Measurements from ENCODE around the gene CYP4F11.
"Not testable (repeated sequence)": the region's sequence is repeated elsewhere in the genome, so short reads cannot be mapped to it uniquely, and the experiment has no call there.

Gene CYP4F11

GRCh38 chr19:15900032-15900431 is 34.3 kb downstream of the CYP4F11 start:
- not testable (repeated sequence) for H3K4me1 ChIP-seq (ENCODE audit: control insufficient read depth, insufficient read depth, low read length); DNase-seq (ENCODE audit: low read depth, low spot score); H3K9me3 ChIP-seq (ENCODE audit: control insufficient read depth, insufficient read depth, low read length); H3K4me3 ChIP-seq (ENCODE audit: low read length); H3K36me3 ChIP-seq (ENCODE audit: control insufficient read depth, insufficient read depth, low read length); H3K27me3 ChIP-seq (ENCODE audit: control insufficient read depth, insufficient read depth, low read length); H3K27ac ChIP-seq (ENCODE audit: low read length)
- WGBS (ENCODE audit: insufficient coverage, insufficient read length) = no CpG with 5 or more reads among the region's 15 CpGs

DNA sequence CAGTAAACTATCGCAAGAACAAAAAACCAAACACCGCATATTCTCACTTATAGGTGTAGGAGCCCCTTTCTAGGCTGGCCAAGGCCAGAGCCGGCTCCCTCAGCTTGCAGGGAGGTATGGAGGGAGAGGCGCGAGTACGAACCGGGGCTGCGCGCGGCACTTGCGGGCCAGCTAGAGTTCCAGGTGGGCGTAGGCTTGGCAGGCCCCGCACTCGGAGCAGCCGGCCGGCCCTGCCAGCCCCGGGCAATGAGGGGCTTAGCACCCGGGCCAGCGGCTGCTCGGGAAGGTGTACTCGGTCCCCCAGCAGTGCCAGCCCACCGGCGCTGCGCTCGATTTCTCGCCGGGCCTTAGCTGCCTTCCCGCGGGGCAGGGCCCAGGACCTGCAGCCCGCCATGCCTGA is 34.8 kb downstream of the CYP4F11 start:
- DNase-seq (ENCODE audit: low read depth, low spot score); H3K27ac ChIP-seq (ENCODE audit: low read length); H3K4me1 ChIP-seq (ENCODE audit: control insufficient read depth, insufficient read depth, low read length); H3K36me3 ChIP-seq (ENCODE audit: control insufficient read depth, insufficient read depth, low read length); H3K27me3 ChIP-seq (ENCODE audit: control insufficient read depth, insufficient read depth, low read length); H3K4me3 ChIP-seq (ENCODE audit: low read length); H3K9me3 ChIP-seq (ENCODE audit: control insufficient read depth, insufficient read depth, low read length): not testable (repeated sequence)
- no CpG with 5 or more reads among the region's 30 CpGs for WGBS (ENCODE audit: insufficient coverage, insufficient read length)

GRCh38 chr19:15897738-15898276 is 36.5 kb downstream of the CYP4F11 start, which contains the start of gene CYP4F2:
TSS of gene CYP4F2 (minus strand) at chr19:15898074. CDS start at chr19:15897611, 463 bp downstream.
- Histone ChIP-seq H3K4me3 (ENCODE audit: low read length) (no peak within 1 kb of the TSS), H3K36me3 (ENCODE audit: control insufficient read depth, insufficient read depth, low read length) (no peaks in the 10 kb centered on the region), H3K4me1 (ENCODE audit: control insufficient read depth, insufficient read depth, low read length) (no peaks in the 10 kb centered on the region), H3K27ac (ENCODE audit: low read length) (no peak within 1 kb of the TSS), H3K27me3 (ENCODE audit: control insufficient read depth, insufficient read depth, low read length) (no peaks in the 10 kb centered on the region), H3K9me3 (ENCODE audit: control insufficient read depth, insufficient read depth, low read length) (peaks cover 14% of the 10 kb centered on the region)
- no peak for DNase-seq (ENCODE audit: low read depth, low spot score)
- WGBS (ENCODE audit: insufficient coverage, insufficient read length) = no CpG with 5 or more reads among the region's 3 CpGs

DNA sequence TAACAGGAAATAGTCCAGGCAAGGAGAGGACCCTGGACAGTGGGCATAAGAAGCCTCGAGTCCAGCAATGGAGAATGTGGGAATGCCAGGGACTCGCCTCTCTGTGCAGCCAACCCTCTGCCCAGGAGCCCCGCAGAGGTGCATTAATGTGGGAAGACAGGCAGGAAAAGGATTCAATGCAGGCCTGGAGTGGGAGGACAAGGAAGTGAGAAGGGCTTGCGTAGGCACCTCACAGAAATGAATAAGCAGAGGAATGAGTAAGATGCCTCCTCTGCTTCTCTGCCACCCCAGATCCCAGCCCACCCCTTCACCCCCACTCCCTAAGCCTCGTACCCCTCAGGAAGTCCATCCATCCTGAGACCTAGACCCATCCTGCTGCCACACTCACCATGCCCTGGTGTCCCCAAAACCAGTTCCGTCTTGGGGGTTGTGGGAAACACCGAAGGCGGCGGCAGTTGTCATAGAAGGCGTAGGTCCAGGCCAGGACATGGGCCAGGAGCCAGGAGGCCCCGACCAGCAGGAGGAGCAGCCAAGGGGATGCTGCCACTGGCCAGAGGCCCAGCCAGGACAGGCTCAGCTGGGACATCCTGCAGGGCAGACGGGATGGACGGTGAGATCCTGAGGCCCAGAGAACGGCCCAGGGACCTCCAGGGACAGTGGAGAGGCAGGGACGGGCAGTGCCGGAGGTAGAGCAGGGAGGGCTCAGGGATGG is 37.1 kb downstream of the CYP4F11 start:
- Histone ChIP-seq H3K27me3 (ENCODE audit: control insufficient read depth, insufficient read depth, low read length) (no peaks in the 10 kb centered on the region), H3K9me3 (ENCODE audit: control insufficient read depth, insufficient read depth, low read length) (peaks cover 16% of the 10 kb centered on the region), H3K4me1 (ENCODE audit: control insufficient read depth, insufficient read depth, low read length) (no peaks in the 10 kb centered on the region), H3K4me3 (ENCODE audit: low read length) (no peak overlapping the region), H3K27ac (ENCODE audit: low read length) (no peak overlapping the region), H3K36me3 (ENCODE audit: control insufficient read depth, insufficient read depth, low read length) (no peaks in the 10 kb centered on the region)
- no CpG with 5 or more reads among the region's 16 CpGs for WGBS (ENCODE audit: insufficient coverage, insufficient read length)
- no peak for DNase-seq (ENCODE audit: low read depth, low spot score)

GRCh38 chr19:15895876-15896430 is 38.4 kb downstream of the CYP4F11 start:
- WGBS (ENCODE audit: insufficient coverage, insufficient read length) = 82% methylated on average over 1 of the region's 4 CpGs
- Histone ChIP-seq H3K27me3 (ENCODE audit: control insufficient read depth, insufficient read depth, low read length) (no peaks in the 10 kb centered on the region), H3K36me3 (ENCODE audit: control insufficient read depth, insufficient read depth, low read length) (no peaks in the 10 kb centered on the region), H3K4me1 (ENCODE audit: control insufficient read depth, insufficient read depth, low read length) (no peaks in the 10 kb centered on the region), H3K9me3 (ENCODE audit: control insufficient read depth, insufficient read depth, low read length) (peaks cover 16% of the 10 kb centered on the region), H3K4me3 (ENCODE audit: low read length) (no peak overlapping the region), H3K27ac (ENCODE audit: low read length) (no peak overlapping the region)
- no peak for DNase-seq (ENCODE audit: low read depth, low spot score)

GRCh38 chr19:15894359-15894758 is 40.0 kb downstream of the CYP4F11 start:
- no CpG with 5 or more reads among the region's 2 CpGs for whole genome bisulfite sequencing (ENCODE audit: insufficient coverage, insufficient read length)
- H3K27me3 ChIP-seq (ENCODE audit: control insufficient read depth, insufficient read depth, low read length) = no peaks in the 10 kb centered on the region
- peaks cover 21% of the 10 kb centered on the region for H3K9me3 ChIP-seq (ENCODE audit: control insufficient read depth, insufficient read depth, low read length)

GRCh38 chr19:15893477-15893876 is 40.9 kb downstream of the CYP4F11 start:
- Histone ChIP-seq H3K36me3 (ENCODE audit: control insufficient read depth, insufficient read depth, low read length) (no peaks in the 10 kb centered on the region), H3K27me3 (ENCODE audit: control insufficient read depth, insufficient read depth, low read length) (no peaks in the 10 kb centered on the region)
- DNase-seq (ENCODE audit: low read depth, low spot score) = no peak

More at GRCh38 chr19:15894359-15894758, 40.0 kb downstream of the CYP4F11 start:
- no peak overlapping the region for H3K4me3 ChIP-seq (ENCODE audit: low read length)
- DNase-seq (ENCODE audit: low read depth, low spot score) = no peak
- H3K27ac ChIP-seq (ENCODE audit: low read length) = no peak overlapping the region
- no peaks in the 10 kb centered on the region for H3K36me3 ChIP-seq (ENCODE audit: control insufficient read depth, insufficient read depth, low read length)
- H3K4me1 ChIP-seq (ENCODE audit: control insufficient read depth, insufficient read depth, low read length) = no peaks in the 10 kb centered on the region

GRCh38 chr19:15892012-15892411 is 42.3 kb downstream of the CYP4F11 start:
- no CpG with 5 or more reads among the region's 6 CpGs for WGBS (ENCODE audit: insufficient coverage, insufficient read length)
- Histone ChIP-seq H3K9me3 (ENCODE audit: control insufficient read depth, insufficient read depth, low read length) (peaks cover 21% of the 10 kb centered on the region), H3K4me3 (ENCODE audit: low read length) (no peak overlapping the region), H3K27ac (ENCODE audit: low read length) (no peak overlapping the region), H3K27me3 (ENCODE audit: control insufficient read depth, insufficient read depth, low read length) (no peaks in the 10 kb centered on the region), H3K4me1 (ENCODE audit: control insufficient read depth, insufficient read depth, low read length) (no peaks in the 10 kb centered on the region), H3K36me3 (ENCODE audit: control insufficient read depth, insufficient read depth, low read length) (no peaks in the 10 kb centered on the region)
- no peak for DNase-seq (ENCODE audit: low read depth, low spot score)

More at GRCh38 chr19:15893477-15893876, 40.9 kb downstream of the CYP4F11 start:
- Histone ChIP-seq H3K4me1 (ENCODE audit: control insufficient read depth, insufficient read depth, low read length) (no peaks in the 10 kb centered on the region), H3K9me3 (ENCODE audit: control insufficient read depth, insufficient read depth, low read length) (peaks cover 21% of the 10 kb centered on the region), H3K4me3 (ENCODE audit: low read length) (no peak overlapping the region), H3K27ac (ENCODE audit: low read length) (no peak overlapping the region)
- WGBS (ENCODE audit: insufficient coverage, insufficient read length) = no CpG with 5 or more reads among the region's 7 CpGs

DNA sequence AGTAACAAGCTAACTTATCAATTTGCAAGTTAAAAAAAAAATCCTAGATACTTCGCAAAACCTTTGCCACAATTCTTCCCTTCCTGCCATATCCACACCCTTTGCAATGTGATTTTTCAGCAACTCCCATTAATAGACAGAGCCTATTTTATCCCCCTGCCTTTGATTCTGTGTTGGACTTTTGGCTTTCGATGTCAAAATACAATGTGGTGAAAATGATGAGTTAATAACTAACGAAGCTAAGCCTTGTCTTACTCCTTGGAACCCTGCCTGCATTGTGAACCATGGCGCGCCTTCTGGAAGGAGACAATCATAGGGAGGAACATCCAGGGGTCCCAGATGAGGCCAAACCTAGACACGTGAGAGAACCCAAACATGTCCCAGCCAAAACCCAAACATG is 42.9 kb downstream of the CYP4F11 start:
- Histone ChIP-seq H3K27me3 (ENCODE audit: control insufficient read depth, insufficient read depth, low read length) (no peaks in the 10 kb centered on the region), H3K4me3 (ENCODE audit: low read length) (no peak overlapping the region), H3K4me1 (ENCODE audit: control insufficient read depth, insufficient read depth, low read length) (no peaks in the 10 kb centered on the region), H3K27ac (ENCODE audit: low read length) (no peak overlapping the region), H3K9me3 (ENCODE audit: control insufficient read depth, insufficient read depth, low read length) (peaks cover 19% of the 10 kb centered on the region), H3K36me3 (ENCODE audit: control insufficient read depth, insufficient read depth, low read length) (no peaks in the 10 kb centered on the region)
- DNase-seq (ENCODE audit: low read depth, low spot score) = no peak
- no CpG with 5 or more reads among the region's 6 CpGs for WGBS (ENCODE audit: insufficient coverage, insufficient read length)

DNA sequence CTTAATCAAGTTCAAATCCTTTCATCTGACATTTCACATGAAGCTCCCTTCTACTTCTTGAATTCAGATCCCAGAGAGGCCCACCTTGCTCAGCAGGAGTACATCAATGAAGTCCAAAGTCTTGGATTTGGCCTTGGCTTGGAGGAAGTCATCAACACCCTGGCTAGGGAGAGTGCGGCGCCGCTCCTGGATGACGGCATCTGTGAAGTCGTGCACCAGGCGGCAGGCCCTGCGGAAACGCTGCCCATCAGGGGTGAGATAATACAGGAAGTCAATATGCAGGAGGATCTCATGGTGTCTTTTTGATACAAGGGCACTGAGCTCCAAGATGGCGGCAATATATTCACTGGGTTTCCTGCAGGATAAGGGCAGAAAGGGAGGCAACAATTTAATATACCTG is 45.0 kb downstream of the CYP4F11 start:
- no CpG with 5 or more reads among the region's 9 CpGs for WGBS (ENCODE audit: insufficient coverage, insufficient read length)
- H3K36me3 ChIP-seq (ENCODE audit: control insufficient read depth, insufficient read depth, low read length) = not testable (repeated sequence)
- peaks cover 20% of the 10 kb centered on the region for H3K9me3 ChIP-seq (ENCODE audit: control insufficient read depth, insufficient read depth, low read length)

More for the DNA sequence above, 45.0 kb downstream of the CYP4F11 start:
- H3K4me1 ChIP-seq (ENCODE audit: control insufficient read depth, insufficient read depth, low read length); H3K27ac ChIP-seq (ENCODE audit: low read length); DNase-seq (ENCODE audit: low read depth, low spot score); H3K27me3 ChIP-seq (ENCODE audit: control insufficient read depth, insufficient read depth, low read length); H3K4me3 ChIP-seq (ENCODE audit: low read length): not testable (repeated sequence)
